GM21737 (cell line): ENCODE results near the gene LMBR1.
"Not testable (repeated sequence)": the region's sequence is repeated elsewhere in the genome, so short reads cannot be mapped to it uniquely, and the experiment has no call there.

Experiments
- ATAC-seq: cut with Tn5 transposase; IDR thresholded peaks from one replicate; pipeline ENCODE4 v1.9.1; 2021; ENCODE audit warnings: mild to moderate bottlenecking, moderate library complexity; ENCODE audit not compliant: unreplicated experiment

The LMBR1 gene

GRCh38 chr7:156811706-156812105 is 81.3 kb downstream of the LMBR1 start:
- ATAC-seq, result no peak

DNA sequence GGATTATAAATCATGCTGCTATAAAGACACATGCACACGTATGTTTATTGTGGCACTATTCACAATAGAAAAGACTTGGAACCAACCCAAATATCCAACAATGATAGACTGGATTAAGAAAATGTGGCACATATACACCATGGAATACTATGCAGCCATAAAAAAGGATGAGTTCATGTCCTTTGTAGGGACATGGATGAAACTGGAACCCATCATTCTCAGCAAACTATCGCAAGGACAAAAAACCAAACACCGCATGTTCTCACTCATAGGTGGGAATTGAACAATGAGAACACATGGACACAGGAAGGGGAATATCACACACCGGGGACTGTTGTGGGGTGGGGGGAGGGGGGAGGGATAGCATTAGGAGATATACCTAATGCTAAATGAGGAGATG is 89.3 kb downstream of the LMBR1 start:
- ATAC-seq, result not testable (repeated sequence)

DNA sequence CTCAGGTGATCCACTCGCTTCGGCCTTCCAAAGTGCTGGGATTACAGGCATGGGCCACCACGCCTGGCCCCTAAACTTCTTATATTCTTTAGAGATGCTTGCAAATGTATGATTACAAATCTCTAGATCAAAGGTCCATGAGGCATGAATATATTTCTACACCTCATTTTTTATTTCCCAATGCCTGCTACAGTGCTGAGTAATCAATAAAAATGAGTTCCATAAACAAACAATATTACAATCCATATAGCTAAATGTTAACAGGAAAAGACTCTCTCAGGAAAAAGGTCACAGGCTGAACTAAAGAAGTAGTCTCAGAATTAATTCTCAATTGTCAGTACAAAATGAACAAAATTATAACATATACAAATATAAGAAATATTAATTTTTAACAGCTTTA is 90.8 kb downstream of the LMBR1 start:
- ATAC-seq, result no peak

DNA sequence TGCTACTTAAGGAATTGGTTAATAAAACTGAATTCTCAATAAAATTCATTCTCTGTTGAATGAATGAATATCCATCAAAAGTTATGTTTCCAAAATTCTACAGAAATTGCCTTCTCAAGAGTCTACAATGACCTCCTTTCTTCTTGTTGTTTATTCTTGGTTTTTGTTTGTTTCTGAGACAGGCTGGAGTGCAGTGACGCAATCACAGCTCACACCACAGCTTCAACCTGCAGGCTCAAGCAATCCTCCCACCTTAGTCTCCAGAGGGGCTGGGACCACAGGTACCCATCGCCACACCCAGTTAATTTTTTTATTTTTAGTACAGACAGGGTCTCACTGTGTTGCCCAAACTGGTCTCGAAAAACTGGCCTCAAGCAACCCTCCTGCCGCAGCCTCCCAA is 97.6 kb downstream of the LMBR1 start:
- no peak for ATAC-seq

DNA sequence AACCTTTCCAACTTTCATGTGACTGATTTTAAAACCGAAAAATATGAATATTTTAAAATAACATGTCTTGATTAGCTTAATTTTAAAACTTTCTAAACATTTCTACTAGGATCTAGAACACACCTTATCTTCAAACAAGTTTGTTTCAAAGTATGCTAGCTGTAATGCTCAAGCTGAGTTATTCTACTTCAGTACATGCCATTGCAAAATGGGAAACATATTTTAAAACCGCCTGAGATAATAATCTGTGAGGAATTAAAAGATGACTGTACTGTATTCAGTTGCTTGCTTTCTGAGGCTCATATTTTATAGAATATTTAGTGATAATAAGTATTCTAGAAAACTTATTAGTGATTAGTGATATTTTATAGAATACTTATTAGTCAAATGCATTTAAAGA is 99.6 kb downstream of the LMBR1 start:
- no peak for ATAC-seq

DNA sequence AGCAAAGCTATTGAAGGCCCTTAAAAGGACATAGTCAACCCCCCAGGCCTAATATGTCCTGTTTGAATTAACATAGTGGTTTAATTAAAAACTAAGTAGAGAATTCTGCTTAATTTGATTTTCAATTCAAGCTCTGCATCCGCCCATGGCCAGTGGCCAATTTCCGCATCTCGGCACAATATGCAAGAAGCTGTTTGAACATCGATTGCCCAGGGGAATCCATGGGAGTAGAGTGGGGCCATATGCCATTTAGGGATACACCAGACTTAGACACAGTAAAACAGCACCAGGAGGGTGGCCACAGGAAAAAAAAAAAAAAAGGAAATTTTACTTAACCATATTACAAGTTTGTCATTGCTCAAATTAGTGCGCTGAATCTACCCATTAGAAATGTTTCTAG is 100.4 kb downstream of the LMBR1 start:
- ATAC-seq, result no peak

DNA sequence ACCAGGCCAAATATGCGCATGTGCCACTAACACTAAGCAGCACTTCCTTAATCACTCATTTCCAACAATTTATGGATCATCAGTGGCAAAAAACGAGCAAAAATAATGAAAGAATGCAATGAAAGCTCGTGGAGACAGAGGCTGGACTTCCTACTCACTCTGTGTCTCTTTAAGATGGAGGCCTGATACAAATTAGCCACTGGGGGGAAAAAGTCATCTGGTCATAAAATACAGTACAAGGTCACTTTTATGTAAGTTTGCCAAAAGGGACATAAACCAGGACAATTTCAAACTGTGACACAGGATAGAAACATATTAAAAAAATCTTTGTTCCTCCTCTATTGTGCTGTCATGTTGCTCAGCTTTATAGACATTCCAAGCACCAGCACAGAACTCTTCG is 101.7 kb downstream of the LMBR1 start:
- no peak for ATAC-seq

GRCh38 chr7:156790264-156790663 is 102.7 kb downstream of the LMBR1 start:
- ATAC-seq, result no peak

DNA sequence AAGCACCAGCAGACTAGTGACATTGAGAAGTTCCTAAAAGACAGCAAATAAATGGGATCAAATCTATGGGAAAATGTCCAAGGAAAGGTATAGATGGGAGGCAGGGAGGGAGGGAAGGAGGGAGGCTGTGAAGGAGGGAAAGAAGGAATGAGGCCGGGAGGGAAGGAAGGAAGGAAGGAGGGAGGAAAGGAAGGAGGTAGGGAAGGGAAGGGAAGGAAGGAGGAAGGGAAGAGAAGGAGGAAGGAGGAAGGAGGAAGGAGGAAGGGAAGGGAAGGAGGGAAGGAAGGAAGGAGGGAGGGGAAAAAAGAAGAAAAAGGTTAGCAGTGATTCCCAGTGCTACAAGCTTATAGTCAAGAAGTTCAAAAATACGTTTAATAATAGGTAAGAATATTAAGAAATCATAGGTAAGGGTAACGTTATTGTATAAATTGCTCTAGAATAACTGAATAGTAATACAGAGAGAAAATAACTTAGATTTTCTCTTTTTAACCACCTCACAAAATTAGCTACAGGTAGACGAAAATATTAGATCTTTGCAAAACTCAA is 106.9 kb downstream of the LMBR1 start:
- no peak for ATAC-seq

DNA sequence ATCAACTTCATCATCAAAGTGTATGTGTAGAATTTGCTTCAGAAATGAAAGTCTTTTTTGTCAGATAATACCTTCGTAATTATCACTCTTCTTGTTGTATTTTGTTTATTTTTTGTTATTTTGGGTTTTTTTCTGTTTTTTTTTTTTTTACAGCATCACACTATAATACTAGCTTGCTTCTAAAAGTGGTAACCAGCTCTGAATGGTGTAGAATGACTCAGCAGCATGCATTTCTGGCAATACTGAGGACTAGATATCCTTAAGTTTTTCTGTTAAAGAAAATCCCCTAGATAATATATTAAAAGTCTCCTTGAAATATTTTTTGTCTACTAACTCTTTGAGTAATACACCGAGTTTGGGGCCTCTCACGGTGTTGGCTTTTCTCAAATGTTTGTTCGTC is 109.1 kb downstream of the LMBR1 start:
- ATAC-seq, result no peak

DNA sequence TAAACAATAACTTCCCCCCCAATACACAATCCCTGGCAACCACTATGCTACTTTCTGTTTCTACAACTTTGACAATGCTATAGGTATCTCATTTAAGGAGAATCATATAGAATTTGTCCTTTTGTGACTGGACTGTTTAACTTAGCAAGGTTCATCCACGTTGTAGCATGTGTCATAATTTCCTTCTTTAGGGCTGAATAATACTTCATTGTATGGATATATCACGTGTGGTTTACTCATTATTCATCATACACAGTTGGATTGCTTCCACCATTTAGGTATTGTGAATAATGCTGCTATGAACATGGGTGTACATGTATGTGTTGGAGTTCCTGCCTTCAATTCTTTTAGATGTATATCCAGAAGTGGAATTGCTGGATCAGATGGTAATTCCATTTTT is 111.0 kb downstream of the LMBR1 start:
- ATAC-seq, result no peak

DNA sequence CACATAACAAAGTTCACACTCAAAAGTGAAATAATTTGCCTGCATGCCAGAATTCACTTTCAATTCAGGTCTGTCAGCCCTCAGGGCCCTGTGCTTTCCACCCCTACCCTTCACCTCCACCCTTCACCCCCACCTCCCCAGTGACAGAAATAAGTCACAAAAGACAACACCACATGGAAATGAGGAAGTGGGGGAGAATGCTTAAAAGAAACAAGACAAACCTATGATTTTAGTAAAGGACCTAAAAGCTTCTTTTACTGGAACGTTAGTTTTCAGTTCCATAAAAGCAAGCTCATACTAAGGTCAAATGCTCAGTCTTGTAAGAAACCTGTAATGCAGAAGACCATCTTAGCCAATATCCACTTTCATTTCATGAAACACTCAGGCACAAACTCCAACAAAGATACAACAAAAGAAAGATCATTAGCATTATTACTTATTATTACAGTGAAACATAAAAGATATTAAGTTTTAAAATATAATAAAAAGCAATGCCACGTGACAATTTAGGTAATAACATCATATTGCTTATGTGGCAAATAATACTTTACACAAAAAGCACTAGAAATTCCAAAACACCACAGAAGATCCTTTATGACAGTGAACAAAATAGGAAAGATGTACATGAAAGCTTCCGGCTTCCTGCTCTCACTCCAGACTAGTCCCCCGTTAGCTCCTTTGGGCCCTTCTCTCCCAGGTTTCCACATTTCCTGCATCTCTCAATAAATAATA is 112.1 kb downstream of the LMBR1 start:
- ATAC-seq, result peak; percentile 90

DNA sequence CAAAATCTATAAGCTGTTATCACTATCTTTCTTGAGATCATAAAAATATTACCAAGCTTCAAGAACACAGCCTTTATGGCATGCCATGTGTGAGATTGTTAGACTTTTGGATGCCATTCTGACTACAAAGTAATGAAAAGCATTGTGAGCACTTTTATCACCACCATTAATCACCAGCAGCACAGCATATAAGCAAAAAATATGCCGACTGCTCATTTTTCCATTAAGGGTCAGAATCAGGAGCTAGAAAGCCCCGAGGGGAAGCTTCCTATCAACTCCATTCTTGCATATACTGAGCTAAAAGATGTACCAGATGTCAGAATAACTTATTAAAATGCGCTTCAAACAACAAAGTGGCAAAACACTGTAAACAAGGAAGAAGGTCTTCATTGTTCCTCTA is 114.3 kb downstream of the LMBR1 start:
- ATAC-seq, result no peak

GRCh38 chr7:156778201-156778600 is 114.8 kb downstream of the LMBR1 start:
- no peak for ATAC-seq

GRCh38 chr7:156777364-156778069 is 115.5 kb downstream of the LMBR1 start:
- ATAC-seq, result no peak

DNA sequence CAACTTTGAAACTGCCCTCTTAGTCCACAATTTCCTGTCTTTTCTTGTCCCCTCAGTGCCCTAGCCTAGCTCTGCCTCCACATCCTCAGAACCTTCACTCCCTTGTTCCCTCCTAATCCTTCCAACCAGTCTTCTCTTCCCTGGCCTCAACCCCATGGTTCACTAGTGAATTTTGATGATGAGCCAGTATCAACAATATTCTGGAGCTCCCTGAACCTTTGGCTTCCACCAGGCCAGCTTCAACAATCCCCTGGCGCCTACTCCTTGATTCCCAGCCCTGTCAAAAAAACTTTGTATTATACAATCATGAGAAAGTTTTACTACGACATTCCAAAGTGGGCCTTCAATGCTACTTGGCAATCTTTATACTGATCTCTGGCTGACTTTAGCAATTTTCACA is 116.5 kb downstream of the LMBR1 start:
- no peak for ATAC-seq

GRCh38 chr7:156773966-156774365 is 119.0 kb downstream of the LMBR1 start:
- ATAC-seq, result no peak

- ATAC-seq, result no peak
These were observed 120.3 kb downstream of the LMBR1 start for GRCh38 chr7:156772725-156773124.

DNA sequence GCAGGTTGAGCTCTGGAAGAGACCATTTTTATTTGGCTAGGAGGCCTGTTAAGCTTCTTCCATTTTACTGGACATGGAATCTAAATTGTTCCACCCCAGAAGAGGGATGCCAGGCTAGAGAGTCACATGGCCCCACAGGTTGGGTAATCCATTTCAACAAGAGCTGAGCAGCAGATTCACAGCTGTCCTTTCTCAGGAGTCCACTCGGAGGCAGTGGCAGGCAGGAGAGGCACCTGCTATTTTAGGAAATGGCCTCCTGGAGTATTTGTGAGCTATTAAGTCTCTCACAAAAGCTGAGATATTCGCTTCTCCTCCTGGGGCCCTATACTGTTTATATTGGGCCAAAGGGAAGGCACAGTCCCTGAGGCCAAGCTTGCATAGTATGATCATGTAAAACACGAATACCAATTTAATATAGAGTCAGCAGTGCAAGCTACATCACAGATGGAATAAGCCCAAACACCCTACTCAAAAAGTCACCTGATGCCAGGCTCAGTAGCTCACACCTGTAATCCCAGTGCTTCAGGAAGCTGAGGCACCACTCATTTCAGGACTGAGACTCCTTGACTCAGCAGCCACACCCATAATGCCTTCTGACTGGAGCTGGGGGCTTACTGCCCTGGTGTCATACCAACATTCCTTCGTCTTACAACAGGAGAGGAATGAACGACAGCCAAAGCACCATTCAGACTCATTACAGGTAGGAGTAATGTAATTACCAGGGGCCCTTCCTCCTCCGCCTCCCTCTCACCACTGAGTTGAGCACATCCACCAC is 124.1 kb downstream of the LMBR1 start:
- no peak for ATAC-seq

- ATAC-seq, result no peak
These were observed 126.3 kb downstream of the LMBR1 start for GRCh38 chr7:156766666-156767065.

GRCh38 chr7:156765901-156766656 is 126.9 kb downstream of the LMBR1 start:
- no peak for ATAC-seq
